A673 (cell line): ENCODE data around the gene AAR2.

Experiments
- EZH2 ChIP-seq: fragments of 200-600 bp; sonication (generic); IDR thresholded peaks from 2 replicates; pipeline ENCODE4 v1.6.1; 2017; ENCODE audit warnings: borderline replicate concordance, low read depth, mild to moderate bottlenecking, mixed read lengths, antibody characterized with exemption, low read length; ENCODE audit not compliant: poor library complexity, severe bottlenecking
- TF ChIP-seq, protein P1 (sequence below): fragments of 300-800, 200-600 bp; sonication (generic); conservative IDR thresholded peaks from 2 replicates; pipeline ENCODE4 v1.5.1; 2017; ENCODE audit warnings: low read depth, mild to moderate bottlenecking, antibody characterized with exemption, low read length, moderate library complexity, mixed read lengths

DNA sequence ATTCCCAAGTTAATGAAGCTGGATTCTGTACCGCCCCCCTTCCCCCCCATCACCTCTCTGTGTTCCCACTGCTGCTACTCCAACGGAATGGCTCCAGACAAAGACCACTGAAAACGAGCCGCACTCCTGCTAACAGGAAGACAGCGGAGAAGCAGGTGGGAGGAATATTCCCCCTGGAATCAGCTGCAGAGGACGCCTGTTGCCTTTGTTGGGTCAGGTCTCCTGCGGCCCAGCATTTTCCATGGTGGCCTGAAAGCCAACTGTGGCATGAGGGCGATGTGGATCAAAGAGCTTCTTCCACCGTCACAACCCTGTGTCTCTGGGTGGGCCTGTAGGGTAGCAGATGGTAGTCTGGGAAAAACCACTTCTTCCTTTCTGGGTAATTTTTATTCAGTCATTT is 16.8 kb downstream of the AAR2 start:
- TF ChIP-seq EZH2: no peak
- TF ChIP-seq, protein P1, sequence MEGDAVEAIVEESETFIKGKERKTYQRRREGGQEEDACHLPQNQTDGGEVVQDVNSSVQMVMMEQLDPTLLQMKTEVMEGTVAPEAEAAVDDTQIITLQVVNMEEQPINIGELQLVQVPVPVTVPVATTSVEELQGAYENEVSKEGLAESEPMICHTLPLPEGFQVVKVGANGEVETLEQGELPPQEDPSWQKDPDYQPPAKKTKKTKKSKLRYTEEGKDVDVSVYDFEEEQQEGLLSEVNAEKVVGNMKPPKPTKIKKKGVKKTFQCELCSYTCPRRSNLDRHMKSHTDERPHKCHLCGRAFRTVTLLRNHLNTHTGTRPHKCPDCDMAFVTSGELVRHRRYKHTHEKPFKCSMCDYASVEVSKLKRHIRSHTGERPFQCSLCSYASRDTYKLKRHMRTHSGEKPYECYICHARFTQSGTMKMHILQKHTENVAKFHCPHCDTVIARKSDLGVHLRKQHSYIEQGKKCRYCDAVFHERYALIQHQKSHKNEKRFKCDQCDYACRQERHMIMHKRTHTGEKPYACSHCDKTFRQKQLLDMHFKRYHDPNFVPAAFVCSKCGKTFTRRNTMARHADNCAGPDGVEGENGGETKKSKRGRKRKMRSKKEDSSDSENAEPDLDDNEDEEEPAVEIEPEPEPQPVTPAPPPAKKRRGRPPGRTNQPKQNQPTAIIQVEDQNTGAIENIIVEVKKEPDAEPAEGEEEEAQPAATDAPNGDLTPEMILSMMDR: no peak
